GM12892 (cell line): ENCODE data around the gene KCNJ18.
"Not testable (repeated sequence)": the region's sequence is repeated elsewhere in the genome, so short reads cannot be mapped to it uniquely, and the experiment has no call there.

ENCODE experiments used
- POLR2A ChIP-seq: IDR thresholded peaks from 2 replicates; pipeline ENCODE4 v1.6.1; 2011; ENCODE audit warnings: low read depth, low read length, control low read depth
- POLR2AphosphoS5 ChIP-seq: IDR thresholded peaks from 2 replicates; pipeline ENCODE4 v1.6.1; 2011; ENCODE audit warnings: low read depth, low read length, control low read depth

- TF ChIP-seq POLR2A, POLR2AphosphoS5: not testable (repeated sequence)
Measured at GRCh38 chr17:21741520-21741919, 49.2 kb downstream of the KCNJ18 start.
